Mesendoderm (in vitro differentiated cells): ENCODE measurements around the gene DIP2A.

Experiments
- DNase-seq: peaks from one replicate; pipeline ENCODE4 v3.0.0; 2013
- H2AK5ac ChIP-seq: 2 replicates; pipeline ENCODE4 v1.6.1; 2013; ENCODE audit warnings: low read length, inconsistent platforms
- H2BK120ac ChIP-seq: 2 replicates; pipeline ENCODE4 v1.6.1; 2013; ENCODE audit warnings: low read depth, mild to moderate bottlenecking, low read length, moderate library complexity, mixed read lengths
- H2BK15ac ChIP-seq: replicated peaks from 2 replicates; pipeline ENCODE4 v1.6.1; 2013; ENCODE audit warnings: low read depth, mild to moderate bottlenecking, moderate library complexity
- H2BK5ac ChIP-seq: 2 replicates; pipeline ENCODE4 v1.6.1; 2013; ENCODE audit warnings: low read length, inconsistent platforms
- H3K18ac ChIP-seq: 2 replicates; pipeline ENCODE4 v1.6.1; 2013; ENCODE audit warnings: mild to moderate bottlenecking, low read length, mixed read lengths
- H3K23ac ChIP-seq: one replicate; pipeline ENCODE4 v1.6.1; 2013; ENCODE audit warnings: low read length
- H3K27ac ChIP-seq: 2 replicates; pipeline ENCODE4 v1.5.1; 2013; ENCODE audit warnings: low read depth, mild to moderate bottlenecking, inconsistent platforms, low read length, moderate library complexity
- H3K27me3 ChIP-seq: 2 replicates; pipeline ENCODE4 v1.6.1; 2013; ENCODE audit warnings: low read length, control low read depth, mild to moderate bottlenecking, inconsistent platforms; ENCODE audit not compliant: insufficient read depth, poor library complexity
- H3K36me3 ChIP-seq: 2 replicates; pipeline ENCODE4 v1.6.1; 2013; ENCODE audit warnings: low read length, inconsistent platforms; ENCODE audit not compliant: control insufficient read depth, insufficient read depth
- H3K4ac ChIP-seq: one replicate; pipeline ENCODE4 v1.6.1; 2013; ENCODE audit warnings: low read depth, mild to moderate bottlenecking, low read length, moderate library complexity
- H3K4me1 ChIP-seq: 2 replicates; pipeline ENCODE4 v1.6.1; 2013; ENCODE audit warnings: low read depth, low read length, inconsistent platforms; ENCODE audit not compliant: control insufficient read depth
- H3K4me2 ChIP-seq: 2 replicates; pipeline ENCODE4 v1.6.1; 2013; ENCODE audit warnings: low read length
- H3K4me3 ChIP-seq: 2 replicates; pipeline ENCODE4 v1.5.1; 2013; ENCODE audit warnings: mild to moderate bottlenecking, low read length
- H3K56ac ChIP-seq: one replicate; pipeline ENCODE4 v1.6.1; 2013; ENCODE audit warnings: low read length
- H3K79me1 ChIP-seq: 2 replicates; pipeline ENCODE4 v1.6.1; 2013; ENCODE audit warnings: low read length, inconsistent platforms
- H3K79me2 ChIP-seq: 2 replicates; pipeline ENCODE4 v1.6.1; 2013; ENCODE audit warnings: mild to moderate bottlenecking, low read length; ENCODE audit not compliant: control insufficient read depth, insufficient read depth
- H3K9ac ChIP-seq: 2 replicates; pipeline ENCODE4 v1.6.1; 2013; ENCODE audit warnings: low read length, inconsistent platforms
- H4K5ac ChIP-seq: one replicate; pipeline ENCODE4 v1.6.1; 2013; ENCODE audit warnings: low read length
- H4K8ac ChIP-seq: one replicate; pipeline ENCODE4 v1.6.1; 2013; ENCODE audit warnings: low read depth, mild to moderate bottlenecking, control low read depth, low read length, moderate library complexity
- WGBS: extraction: QIAGEN DNeasy Blood & Tissue Kit; methylation state at CpG from one replicate; pipeline ENCODE4 v1.1.7; 2013; ENCODE audit warnings: low lambda C conversion rate, missing lambda C conversion rate; ENCODE audit not compliant: insufficient coverage; ENCODE audit errors: extremely low coverage; 5-methylcytosine and 5-hydroxymethylcytosine counted together

DIP2A gene

DNA sequence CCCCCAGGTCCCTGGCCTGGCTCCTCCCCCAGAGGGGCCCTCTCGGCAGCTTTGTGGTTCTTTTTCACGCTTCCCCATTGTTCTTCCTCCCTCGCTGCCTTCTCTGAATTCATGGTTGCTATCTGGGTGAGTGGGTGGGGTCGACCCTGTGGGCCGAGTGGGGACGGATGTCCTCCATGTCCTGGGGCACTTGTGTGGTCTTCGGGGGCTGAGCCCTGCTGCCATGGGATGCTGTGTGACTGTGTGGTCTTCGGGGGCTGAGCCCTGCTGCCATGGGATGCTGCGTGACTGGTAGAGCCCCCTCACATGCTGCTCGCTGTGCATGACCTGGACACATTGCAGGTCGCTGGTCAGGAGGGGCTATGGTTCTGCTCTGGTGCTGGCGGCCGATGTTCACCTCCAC, 21.6 kb upstream of the DIP2A start:
- H3K4me2 ChIP-seq = no peak overlapping the region
- H3K79me1 ChIP-seq = peaks cover 1% of the 10 kb centered on the region
- H3K4me3 ChIP-seq = no peak overlapping the region
- no peak overlapping the region for H3K9ac ChIP-seq
- no CpG with 5 or more reads among the region's 13 CpGs for WGBS
- no peak overlapping the region for H3K27ac ChIP-seq
- H2BK120ac ChIP-seq = no peak overlapping the region
- no peak overlapping the region for H3K56ac ChIP-seq
- H3K79me2 ChIP-seq = no peaks in the 10 kb centered on the region
- no peak overlapping the region for H2BK15ac ChIP-seq
- H2AK5ac ChIP-seq = no peak overlapping the region
- H3K4me1 ChIP-seq = no peaks in the 10 kb centered on the region
- peaks cover 7% of the 10 kb centered on the region for H3K36me3 ChIP-seq
- no peak overlapping the region for H4K8ac ChIP-seq
- DNase-seq = no peak
- H3K23ac ChIP-seq = no peak overlapping the region
- no peak overlapping the region for H2BK5ac ChIP-seq
- H4K5ac ChIP-seq = no peak overlapping the region
- H3K27me3 ChIP-seq = no peaks in the 10 kb centered on the region
- no peak overlapping the region for H3K4ac ChIP-seq
- H3K18ac ChIP-seq = no peak overlapping the region

DNA sequence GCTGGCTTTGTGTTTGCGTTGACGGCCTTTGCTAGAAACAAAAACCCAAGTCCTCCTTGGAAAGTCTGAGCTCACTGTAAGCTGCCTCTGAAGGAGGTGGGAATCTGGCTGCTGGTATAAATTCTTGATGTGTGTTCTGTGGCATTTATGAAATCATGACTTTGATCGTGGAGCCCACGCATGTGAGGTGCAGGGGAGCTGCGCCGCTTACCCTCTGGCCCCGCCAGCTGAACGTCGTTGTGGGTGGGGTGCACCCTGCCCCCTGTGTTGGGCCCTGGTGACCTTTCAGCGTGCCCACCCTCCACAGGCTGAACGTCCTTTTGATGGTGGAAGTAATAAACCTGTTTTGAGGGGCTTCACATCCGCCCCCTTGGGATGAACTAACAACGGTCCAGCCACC, 21.2 kb upstream of the DIP2A start:
- Histone ChIP-seq H2BK15ac (no peak overlapping the region), H3K4me3 (no peak overlapping the region), H2BK5ac (no peak overlapping the region), H3K4me2 (no peak overlapping the region), H3K27ac (no peak overlapping the region), H3K9ac (no peak overlapping the region), H3K4ac (no peak overlapping the region), H4K8ac (no peak overlapping the region), H3K18ac (no peak overlapping the region), H3K27me3 (no peaks in the 10 kb centered on the region), H3K79me1 (peaks cover 1% of the 10 kb centered on the region), H4K5ac (no peak overlapping the region), H3K56ac (no peak overlapping the region), H3K4me1 (no peaks in the 10 kb centered on the region), H2AK5ac (no peak overlapping the region), H3K79me2 (no peaks in the 10 kb centered on the region), H2BK120ac (no peak overlapping the region), H3K36me3 (peaks cover 7% of the 10 kb centered on the region), H3K23ac (no peak overlapping the region)
- DNase-seq = no peak
- no CpG with 5 or more reads among the region's 13 CpGs for WGBS

DNA sequence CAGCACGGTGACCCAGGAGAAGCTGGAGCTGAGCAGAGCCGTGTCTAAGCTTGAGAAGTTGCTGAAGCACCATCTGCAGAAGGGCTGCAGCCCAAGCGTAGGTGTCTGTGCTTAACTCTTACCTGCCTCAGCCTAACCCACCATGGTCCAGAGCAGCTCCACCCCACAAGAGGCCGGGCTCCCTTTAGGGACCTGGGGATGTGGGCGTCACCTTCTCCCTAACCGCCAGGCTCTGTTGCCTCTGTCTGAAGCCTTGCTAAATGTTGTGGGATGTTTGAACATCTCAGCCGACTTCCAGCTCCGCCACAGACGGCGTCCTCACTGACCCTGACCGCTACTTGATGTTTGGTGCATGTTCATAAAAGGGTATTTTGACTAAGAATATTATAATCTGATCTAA, 20.4 kb upstream of the DIP2A start:
- Histone ChIP-seq H2AK5ac (no peak overlapping the region), H2BK15ac (no peak overlapping the region), H3K4me1 (no peaks in the 10 kb centered on the region), H2BK120ac (no peak overlapping the region), H3K56ac (no peak overlapping the region), H4K5ac (no peak overlapping the region), H3K36me3 (peaks cover 7% of the 10 kb centered on the region), H3K18ac (no peak overlapping the region), H3K4me3 (no peak overlapping the region), H2BK5ac (no peak overlapping the region), H3K27ac (no peak overlapping the region), H3K4me2 (no peak overlapping the region), H3K79me1 (peaks cover 1% of the 10 kb centered on the region), H3K79me2 (no peaks in the 10 kb centered on the region), H3K4ac (no peak overlapping the region), H4K8ac (no peak overlapping the region), H3K23ac (no peak overlapping the region), H3K27me3 (no peaks in the 10 kb centered on the region), H3K9ac (no peak overlapping the region)
- no peak for DNase-seq
- no CpG with 5 or more reads among the region's 11 CpGs for WGBS

DNA sequence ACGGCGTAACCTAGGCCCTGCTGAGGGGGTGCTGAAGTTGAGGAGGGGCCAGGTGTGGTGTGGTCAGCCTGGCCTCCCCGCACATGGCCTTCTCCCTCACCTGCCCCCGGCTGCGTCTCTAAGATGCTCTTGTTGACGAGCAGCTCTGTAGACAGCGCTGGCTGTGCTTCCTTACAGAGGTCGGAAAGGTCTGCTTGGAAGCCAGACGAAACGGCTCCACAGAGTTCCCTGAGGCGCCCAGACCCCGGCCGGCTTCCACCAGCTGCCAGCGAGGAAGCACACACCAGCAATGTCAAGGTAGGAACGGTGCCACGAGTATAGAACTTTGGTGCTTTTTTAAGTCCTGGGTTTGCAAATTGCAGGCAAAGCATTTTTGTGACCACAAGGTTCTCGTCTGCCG, 18.8 kb upstream of the DIP2A start:
- no peak overlapping the region for H3K18ac ChIP-seq
- no peak overlapping the region for H2BK15ac ChIP-seq
- H3K23ac ChIP-seq = no peak overlapping the region
- no peak overlapping the region for H2BK120ac ChIP-seq
- no peak overlapping the region for H3K4me3 ChIP-seq
- no peak overlapping the region for H3K9ac ChIP-seq
- H3K4me2 ChIP-seq = no peak overlapping the region
- H3K4me1 ChIP-seq = no peaks in the 10 kb centered on the region
- no peak overlapping the region for H2BK5ac ChIP-seq
- H3K56ac ChIP-seq = no peak overlapping the region
- H3K79me1 ChIP-seq = no peaks in the 10 kb centered on the region
- no peak overlapping the region for H4K5ac ChIP-seq
- no peak overlapping the region for H3K27ac ChIP-seq
- no peak overlapping the region for H3K4ac ChIP-seq
- H3K27me3 ChIP-seq = no peaks in the 10 kb centered on the region
- no peak overlapping the region for H2AK5ac ChIP-seq
- no peaks in the 10 kb centered on the region for H3K79me2 ChIP-seq
- no peak overlapping the region for H4K8ac ChIP-seq
- no peak for DNase-seq
- H3K36me3 ChIP-seq = peaks cover 11% of the 10 kb centered on the region
- no CpG with 5 or more reads among the region's 18 CpGs for WGBS

DNA sequence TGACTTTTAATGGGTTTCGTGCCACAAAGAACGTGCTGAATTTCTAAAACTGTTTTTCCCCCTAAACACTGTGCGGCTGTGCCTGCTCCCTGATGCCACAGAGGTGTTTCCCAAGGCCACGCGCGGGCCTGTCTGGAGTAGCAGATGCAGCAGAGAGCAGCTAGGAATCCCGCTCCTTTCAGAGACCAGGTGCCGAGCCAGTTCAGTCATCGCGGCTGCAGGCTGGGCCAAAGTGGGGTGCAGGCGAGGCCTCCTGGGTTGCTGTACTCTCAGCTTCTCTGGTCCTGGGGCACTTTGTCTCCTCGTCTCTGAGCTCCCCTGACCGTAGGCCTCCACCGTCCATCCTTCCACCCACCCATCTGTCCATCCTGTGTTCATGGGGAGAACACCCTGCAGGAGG, 17.4 kb upstream of the DIP2A start:
- H2BK15ac ChIP-seq = no peak overlapping the region
- H3K36me3 ChIP-seq = peaks cover 11% of the 10 kb centered on the region

DNA sequence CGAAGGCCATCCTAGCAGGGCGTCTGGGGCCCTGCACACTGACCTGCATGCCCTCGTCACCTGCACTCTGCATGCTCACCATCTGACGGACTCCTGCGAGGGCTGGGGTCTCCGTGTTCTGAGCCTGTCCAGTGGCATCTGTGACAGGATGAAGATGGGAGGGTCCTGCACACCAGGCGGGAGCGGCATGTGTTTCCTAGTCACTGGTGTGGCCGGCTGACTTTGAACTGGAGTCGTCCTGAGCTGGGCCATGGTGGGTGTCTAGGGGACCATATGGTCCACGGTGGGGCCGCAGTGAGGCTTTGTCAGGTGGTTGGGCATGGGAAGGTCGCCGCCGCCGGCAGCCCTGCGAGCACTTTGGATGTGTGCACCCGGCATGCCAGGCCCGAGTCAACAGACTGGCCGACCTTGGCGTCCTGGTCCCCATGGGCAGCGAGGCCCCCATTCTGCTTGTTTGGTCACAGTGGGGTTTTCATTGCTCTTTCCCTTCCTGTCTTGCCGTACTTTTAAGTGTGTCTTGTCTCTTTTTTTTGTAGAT, 16.7 kb upstream of the DIP2A start:
- Histone ChIP-seq H4K5ac (no peak overlapping the region), H3K36me3 (peaks cover 11% of the 10 kb centered on the region), H2AK5ac (no peak overlapping the region), H3K4ac (no peak overlapping the region), H3K27ac (no peak overlapping the region), H3K4me1 (no peaks in the 10 kb centered on the region), H2BK15ac (no peak overlapping the region), H3K23ac (no peak overlapping the region), H3K79me1 (no peaks in the 10 kb centered on the region), H3K9ac (no peak overlapping the region), H3K4me2 (no peak overlapping the region), H3K56ac (no peak overlapping the region), H2BK5ac (no peak overlapping the region), H4K8ac (no peak overlapping the region), H3K18ac (no peak overlapping the region), H3K27me3 (no peaks in the 10 kb centered on the region), H3K79me2 (no peaks in the 10 kb centered on the region), H2BK120ac (no peak overlapping the region), H3K4me3 (no peak overlapping the region)
- no CpG with 5 or more reads among the region's 23 CpGs for WGBS
- DNase-seq = no peak

More for the DNA sequence above, 17.4 kb upstream of the DIP2A start:
- Histone ChIP-seq H3K4me1 (no peaks in the 10 kb centered on the region), H3K4ac (no peak overlapping the region), H3K56ac (no peak overlapping the region), H2AK5ac (no peak overlapping the region), H2BK5ac (no peak overlapping the region), H3K27me3 (no peaks in the 10 kb centered on the region), H4K5ac (no peak overlapping the region), H3K4me2 (no peak overlapping the region), H3K79me2 (no peaks in the 10 kb centered on the region), H3K79me1 (no peaks in the 10 kb centered on the region), H3K27ac (no peak overlapping the region), H4K8ac (no peak overlapping the region), H3K4me3 (no peak overlapping the region), H2BK120ac (no peak overlapping the region), H3K9ac (no peak overlapping the region), H3K23ac (no peak overlapping the region), H3K18ac (no peak overlapping the region)
- WGBS = no CpG with 5 or more reads among the region's 14 CpGs
- DNase-seq = no peak
